RPMI8226 (cell line): Measurements from ENCODE around the gene ADAMTS17.
"Not testable (repeated sequence)": the region's sequence is repeated elsewhere in the genome, so short reads cannot be mapped to it uniquely, and the experiment has no call there.

ENCODE experiments used
- DNase-seq: peaks from one replicate; pipeline ENCODE4 v3.0.0-alpha.2; 2015

The ADAMTS17 gene

DNA sequence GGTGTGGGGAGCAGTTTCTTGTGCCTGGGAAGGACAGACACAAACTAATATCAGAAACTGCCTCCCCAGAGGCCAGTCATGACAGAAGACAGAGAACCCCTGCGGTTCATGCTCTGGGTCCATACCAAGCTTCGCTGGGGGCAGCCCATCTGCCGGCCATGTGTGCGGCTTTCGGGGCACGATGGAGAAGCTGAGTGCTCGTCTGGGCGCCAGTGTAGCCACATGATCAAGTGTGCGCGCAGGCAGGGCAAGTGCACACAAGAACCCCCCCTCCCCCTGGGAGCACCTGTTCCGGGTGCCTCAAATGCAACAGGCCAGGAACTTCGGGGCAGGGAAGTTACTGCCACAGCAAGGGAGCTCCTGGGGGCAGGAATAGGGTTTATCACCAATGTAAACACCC is 1.8 kb downstream of the ADAMTS17 start:
- no peak for DNase-seq

DNA sequence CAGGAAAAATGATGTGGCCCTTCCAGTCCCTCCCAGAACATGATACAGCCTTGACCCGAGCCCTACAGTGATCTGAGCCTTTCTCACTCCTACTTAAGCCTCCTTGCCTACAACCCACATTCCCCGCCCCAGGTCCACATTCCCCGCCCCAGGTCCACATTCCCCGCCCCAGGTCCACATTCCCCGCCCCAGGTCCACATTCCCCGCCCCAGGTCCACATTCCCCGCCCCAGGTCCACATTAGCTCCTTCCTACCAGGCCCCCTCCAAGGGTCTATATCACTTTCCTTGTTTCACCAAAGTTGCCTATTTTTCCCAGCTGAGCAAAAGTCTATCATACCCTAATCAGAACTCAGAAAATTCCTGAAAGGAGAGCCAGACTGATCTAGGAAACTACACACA is 2.3 kb downstream of the ADAMTS17 start:
- not testable (repeated sequence) for DNase-seq

DNA sequence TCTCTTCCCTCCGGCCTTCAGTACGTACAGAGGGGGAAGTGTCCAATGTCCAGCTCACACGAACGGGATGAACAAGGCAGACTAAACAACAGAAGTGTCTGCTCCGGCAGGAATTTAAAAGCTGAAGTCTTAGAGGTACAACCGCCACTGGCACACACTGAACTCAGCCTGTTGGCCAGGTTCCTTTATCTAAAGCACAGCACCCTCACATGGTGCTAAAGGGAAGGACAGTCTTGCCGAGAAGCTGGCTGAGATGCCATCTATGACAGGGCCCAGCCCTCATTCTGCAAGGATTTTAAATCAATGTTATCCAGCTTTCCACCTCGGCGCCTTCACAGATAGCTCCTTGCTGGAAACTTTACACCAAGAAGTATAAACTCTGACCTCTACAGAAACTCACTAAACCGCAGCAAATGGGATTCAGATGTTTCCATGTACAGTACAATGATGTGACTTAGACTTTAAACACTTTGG is 2.8 kb downstream of the ADAMTS17 start:
- peak; percentile 92 for DNase-seq

DNA sequence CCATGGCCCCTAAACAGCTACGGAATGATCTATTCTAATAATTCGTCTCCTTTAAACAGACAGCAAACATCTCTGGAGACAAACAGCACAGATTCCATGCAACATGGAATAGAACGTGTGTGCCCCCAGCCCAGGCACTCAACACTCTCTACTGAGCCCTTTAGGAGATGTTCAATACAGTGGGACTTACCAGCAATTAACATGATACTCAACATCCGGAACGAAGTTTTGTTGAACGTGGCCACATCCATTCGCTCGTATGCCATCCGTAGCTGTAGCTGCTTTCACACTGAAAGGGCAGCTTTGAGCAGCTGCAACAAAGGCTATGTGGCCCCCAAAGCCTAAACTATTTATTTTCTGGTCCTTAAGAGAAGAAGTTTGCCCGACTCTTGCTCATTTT is 3.5 kb downstream of the ADAMTS17 start:
- peak; percentile 48 for DNase-seq

DNA sequence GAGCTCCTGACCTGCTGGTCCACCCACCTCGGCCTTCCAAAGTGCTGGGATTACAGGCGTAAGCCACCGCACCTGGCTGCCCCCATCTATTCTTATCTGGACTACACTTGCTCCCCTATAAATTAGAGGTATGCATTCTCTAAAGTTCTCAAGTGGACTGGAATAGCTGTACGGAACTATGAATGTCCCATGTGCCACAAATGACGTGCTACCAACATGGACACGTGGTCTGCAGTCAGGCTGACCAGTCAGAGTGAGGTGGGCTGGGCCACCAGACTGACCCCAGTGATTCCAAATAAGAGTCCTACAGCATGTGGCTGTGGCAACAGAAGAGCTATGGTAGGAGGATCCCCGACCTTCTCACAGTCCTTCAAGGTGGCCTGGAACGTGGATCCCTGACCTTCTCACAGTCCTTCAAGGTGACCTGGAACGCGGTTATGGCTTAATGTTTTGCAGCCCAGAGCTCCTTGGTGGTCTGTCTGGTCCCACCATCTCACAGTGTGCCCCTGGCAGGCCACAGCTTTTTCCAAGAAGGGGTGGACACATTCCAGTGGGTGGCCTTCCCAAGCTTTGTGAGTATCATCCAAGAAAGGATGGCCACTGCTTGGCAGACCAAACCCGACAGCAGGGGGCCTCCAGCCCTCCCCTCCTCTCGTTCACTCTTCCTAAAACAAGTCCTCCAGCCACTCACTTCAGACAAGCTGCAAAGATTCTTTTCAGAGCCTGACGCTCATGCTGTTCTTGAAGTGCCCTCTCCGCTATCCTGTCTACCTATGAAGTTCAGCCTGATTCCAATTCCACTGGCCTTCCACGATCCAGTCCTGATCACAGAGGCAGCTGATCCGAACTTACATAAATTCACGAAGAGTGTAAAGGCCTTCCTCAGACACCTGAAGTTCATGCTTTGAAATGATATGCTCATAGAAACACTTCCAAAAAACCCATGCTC is 4.4 kb downstream of the ADAMTS17 start:
- DNase-seq = peak; percentile 45

DNA sequence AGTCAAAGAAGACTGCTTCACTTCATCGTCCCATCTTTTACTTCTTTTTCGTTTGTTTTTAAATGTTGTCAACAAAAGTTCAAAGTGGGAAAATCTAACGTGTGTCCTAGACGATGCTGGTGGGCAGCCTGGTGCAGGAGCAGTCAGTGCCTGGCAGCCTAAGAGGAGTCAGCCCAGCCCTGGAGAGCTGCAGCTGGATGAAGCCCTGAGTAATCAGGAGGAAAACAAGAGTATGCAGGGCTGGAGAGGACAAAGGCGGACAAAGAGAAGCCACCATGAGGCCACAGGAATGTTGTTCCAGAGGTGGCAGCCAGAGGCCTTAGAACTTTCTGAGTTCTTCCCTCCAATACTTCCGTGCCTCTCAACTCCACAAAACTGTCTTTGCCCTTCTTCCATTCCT is 5.7 kb downstream of the ADAMTS17 start:
- peak; percentile 23 for DNase-seq

DNA sequence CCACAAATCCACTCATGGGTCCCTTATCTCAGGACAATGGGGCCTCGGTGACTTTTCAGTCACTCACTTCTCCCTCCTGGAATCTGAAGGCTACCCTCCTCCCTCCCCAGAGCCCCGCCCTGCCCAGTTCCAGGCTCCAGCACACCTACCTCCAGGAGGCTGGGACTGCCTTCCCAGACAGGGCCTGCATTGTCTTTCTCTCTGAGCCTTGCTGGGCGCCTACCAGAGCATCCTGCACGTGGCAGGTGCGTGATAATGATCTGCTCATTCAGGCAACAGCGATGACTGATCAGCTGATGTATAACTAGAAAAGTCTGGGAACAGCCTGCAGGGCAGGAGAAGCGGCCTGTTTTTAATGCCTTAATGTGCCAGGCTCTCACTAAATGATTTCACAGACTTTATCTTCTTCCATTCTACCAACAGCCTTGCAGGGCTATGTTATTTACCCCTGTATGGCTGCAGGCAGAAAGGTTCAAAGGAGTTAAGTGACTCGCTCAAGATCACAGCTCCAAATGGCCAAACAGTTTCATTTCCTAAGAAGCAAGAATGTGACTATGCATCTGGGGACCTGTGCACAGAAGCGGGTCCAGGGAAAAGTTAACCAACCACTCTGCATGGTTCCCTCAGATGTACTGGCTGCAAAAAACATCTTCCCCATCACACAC is 6.3 kb downstream of the ADAMTS17 start:
- DNase-seq = peak; percentile 30

DNA sequence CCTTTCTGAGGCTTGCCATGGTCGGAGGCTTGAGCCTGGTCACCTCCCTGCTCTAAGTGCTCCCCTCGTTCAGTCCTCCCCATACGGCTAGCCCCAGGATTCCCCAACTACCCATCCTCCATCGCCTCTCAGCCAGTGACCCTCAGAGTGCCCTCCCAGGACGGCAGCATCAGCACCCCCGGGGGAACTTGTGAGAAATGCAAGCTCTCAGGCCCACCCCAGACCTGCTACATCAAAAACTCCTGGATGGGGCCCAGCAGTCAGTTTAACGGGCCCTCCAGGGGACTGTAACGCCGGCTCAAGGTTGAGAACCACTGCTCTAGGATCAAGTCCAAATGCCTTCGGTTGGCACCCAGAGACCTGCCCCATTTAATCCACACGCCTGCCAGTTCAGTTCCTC is 6.9 kb downstream of the ADAMTS17 start:
- DNase-seq = no peak

DNA sequence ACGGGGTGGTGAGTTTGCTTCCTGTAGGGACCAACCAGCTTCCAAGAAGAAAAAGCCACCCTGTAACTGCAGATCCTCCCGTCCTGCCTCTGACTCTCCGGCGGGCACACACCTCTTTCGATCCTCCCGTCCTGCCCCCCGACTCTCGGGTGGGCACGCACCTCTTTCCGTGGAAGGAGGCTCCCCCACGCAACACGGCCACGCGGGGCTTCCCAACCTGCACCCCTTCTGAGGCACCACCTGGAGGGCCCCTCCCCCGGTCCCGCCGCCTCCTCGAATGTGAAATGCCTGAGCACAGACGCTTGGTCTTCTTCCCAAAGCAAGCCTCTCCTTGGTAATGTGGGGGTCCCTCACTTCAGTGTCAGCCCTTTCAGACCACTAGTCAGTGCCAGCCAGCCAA is 7.3 kb downstream of the ADAMTS17 start:
- no peak for DNase-seq

DNA sequence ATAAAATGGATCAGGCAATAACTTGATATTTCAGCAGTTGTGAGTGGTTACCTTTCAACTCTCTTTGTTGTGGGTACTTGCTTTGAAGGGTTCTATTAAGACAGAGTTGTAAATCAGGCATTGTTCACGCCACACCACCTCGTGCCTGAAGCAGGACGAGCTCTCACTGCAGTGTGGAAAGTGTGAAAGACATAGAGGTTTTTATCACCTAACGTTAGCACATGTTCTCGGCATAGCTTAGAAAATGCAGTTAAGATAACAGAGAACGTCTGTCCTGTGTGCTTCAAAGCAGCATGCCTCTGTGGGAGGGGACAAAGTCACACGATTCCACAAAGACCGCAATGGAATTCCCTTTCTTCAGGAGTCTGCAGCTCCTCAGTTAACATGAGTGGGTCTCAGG is 7.8 kb downstream of the ADAMTS17 start:
- DNase-seq = no peak

DNA sequence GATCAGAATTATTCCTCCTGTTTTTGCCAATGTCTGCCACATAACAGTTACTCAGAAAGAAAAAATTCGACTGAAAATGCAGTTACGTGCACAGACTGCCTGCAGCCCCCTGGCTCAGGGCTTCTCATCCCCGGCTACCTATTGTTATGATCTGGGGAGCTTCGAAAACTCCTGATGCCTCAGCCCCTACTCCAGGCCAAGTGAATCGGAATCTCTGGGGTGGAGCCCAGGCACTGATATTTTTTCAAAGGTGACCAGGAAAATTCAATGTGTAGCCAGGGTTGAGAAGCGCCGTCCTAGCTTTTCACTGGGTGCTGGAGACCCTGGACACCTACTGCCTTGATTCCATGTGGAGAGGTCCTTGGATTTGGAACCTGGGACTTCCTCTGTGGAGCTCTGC is 8.5 kb downstream of the ADAMTS17 start:
- DNase-seq = no peak

DNA sequence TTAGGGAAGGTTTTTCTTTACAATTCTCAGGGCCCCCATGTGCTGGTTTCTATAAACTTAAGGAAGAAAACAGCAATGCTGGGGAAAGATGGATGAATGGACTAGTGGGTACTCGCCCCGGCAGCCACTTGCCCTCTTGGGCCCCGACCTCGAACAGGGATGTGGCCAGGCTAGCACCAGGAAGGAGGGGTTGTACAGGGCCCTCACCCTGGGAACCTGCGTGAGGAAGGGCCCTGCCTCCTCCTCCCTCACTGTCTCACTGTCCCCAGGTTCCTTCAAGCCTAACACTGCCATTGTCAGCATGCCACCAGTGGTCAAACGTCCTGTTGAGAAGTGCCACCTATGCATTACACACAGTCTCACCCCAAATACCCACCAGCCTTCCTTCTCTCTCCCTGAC is 9.1 kb downstream of the ADAMTS17 start:
- DNase-seq = no peak

DNA sequence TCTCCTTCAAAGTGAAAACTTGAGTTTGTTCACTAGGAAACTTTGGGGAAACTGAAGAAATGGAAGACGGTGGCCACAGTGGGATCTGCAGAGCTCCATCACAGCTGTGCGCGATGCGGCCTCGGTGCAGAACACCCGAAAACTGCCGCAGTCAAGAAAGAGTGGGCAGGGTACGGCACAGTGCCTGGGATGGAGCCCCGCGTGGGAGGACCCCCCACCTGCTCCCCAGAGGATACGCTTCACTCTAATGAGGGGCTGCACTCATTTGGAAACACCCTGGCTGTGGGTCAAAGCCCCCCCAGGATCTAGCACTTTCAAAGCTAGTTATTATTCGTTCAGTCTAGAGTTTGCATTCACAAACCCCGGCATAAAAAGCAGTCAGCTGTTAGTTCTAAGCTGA is 9.5 kb downstream of the ADAMTS17 start:
- DNase-seq = no peak

DNA sequence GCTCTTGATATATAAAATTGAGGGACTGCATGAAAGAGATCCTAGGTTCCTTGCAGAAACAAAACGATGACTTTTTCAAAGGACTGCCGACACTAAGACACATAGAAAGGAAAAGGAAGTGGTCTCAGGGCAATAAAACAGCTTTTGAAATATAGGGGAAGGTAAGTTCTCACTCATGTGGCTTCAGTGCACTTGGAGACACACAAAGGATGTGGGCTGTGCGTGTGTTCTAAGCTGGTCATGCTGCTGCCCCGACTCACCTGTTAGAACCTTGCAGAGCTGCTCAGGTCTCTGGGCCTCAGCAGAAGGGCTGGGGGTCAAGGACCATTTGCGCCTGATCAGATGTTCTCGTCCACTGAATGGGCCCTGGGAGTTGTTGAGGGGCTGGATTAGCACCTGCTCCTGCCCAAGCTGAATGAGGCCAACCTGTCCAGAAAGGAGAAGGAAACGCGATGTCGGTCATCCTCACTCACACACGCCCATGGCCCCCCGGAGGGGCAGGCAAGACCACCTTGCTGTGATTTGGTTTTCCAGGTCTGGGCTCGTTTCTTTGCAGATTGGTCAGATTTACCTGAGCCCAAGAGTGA is 11.1 kb downstream of the ADAMTS17 start:
- DNase-seq = peak; percentile 42

DNA sequence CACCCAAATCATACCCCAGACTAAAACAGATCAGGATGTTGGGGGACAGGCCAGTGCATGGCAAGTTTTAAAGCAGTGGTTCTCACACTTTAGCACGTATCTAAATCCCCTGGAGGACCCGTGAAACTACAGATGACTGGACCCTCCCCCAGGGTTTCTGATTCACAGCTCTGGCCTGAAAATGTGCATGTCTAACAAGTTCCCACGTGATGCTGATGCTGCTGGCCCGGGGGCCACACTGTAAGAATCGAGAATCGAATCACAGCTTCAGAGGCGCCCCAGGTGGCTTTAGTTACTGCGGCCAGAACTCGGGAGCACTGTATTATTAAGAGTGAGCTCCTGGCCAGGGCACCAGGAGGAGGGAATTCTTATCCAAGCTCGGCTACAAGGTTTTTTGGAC is 11.6 kb downstream of the ADAMTS17 start:
- peak; percentile 81 for DNase-seq

DNA sequence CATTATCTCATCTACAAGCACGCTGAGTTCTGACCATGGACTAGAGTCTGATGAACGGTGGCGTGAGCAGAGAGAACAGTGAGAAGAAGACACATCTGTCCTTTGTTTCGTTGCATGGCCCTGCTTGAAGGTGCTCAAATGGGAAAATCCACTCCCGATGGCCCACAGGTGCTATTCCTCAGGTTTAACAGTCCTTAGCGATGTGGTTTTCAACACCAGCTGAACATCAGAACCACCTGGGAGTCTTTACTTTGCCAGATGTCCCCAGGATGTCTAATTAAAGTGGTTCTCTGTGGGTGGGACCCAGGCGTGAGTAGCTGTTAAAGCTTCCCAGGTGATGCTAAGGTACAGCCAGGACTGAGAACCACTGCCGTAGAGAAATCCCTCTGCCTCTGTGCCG is 13.0 kb downstream of the ADAMTS17 start:
- DNase-seq = peak; percentile 87

DNA sequence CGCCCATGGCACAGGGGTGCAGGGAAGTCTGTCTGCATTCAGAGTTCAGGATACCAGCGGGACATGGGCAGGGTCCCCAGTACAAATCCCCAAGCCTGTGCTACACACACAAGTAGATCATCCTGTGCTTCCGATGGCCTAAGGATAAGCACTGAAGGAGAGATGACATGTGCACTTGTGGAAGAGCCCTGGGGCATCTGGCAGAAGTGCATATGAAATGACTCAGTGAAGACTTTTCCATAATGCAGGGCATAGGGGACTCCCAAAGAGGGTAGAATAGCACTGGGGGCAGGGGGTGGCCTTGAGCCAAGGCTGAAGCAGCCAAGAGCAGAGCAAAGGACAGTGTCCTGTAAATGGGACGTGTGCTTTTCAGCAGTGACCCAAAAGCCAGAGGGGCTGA is 22.9 kb downstream of the ADAMTS17 start:
- no peak for DNase-seq

DNA sequence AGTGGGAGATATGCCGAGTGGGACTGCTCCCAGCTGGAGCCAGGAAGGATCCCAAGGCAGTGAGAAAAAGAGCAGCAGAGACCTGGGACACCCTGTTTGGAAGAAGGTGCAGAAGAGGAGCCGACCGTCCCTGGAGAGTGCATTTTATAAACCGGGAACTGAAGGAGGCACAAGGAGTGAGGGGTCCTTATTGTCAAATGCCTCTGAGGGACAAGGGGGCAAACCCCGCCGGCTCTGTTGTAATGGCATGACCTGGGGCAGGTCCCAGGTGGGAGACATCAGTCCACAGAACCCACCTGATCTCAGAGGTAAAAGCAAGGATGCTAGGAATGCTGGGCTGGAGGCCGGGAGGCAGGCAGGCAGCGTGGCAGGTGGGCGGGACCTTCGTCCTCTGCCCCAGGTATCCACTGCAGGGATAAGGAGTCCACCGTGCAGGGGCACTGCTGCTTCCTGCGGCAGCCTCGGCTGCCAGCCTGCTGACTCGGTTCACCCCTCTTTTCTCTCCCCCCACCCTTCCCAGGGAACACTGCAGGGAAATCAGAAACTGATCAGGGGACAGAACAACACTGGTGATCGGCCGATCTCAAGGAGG is 26.9 kb downstream of the ADAMTS17 start:
- DNase-seq = no peak

DNA sequence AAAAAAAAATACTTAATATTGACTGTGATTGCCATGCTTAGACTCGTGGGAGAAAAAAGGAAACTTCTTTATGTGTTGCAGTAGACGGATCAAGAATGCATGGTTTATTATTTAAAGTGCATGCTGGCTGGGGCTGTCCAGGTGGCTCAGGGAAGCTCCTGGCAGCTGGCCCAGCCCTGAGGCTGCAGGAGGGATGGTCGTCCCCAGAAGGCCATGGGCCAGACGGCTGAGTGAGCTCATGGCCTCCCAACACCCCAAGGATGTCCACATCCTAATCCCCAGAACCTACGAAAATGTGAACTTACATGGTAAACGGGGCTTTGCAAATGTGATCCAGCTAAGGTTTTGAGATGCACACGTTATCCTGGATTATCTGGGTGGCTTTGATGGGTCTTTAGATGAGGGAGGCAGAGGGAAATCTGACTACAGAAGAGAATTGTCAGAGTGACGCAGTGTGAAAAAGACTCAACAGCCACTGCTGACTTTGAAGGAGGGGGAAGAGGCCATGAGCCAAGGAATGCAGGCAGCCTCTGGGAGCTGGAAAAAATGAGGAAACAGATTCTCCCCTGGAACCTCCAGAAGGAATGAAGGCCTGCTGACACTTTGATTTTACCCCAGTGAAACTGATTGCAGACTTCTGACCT is 29.8 kb downstream of the ADAMTS17 start:
- peak; percentile 84 for DNase-seq

DNA sequence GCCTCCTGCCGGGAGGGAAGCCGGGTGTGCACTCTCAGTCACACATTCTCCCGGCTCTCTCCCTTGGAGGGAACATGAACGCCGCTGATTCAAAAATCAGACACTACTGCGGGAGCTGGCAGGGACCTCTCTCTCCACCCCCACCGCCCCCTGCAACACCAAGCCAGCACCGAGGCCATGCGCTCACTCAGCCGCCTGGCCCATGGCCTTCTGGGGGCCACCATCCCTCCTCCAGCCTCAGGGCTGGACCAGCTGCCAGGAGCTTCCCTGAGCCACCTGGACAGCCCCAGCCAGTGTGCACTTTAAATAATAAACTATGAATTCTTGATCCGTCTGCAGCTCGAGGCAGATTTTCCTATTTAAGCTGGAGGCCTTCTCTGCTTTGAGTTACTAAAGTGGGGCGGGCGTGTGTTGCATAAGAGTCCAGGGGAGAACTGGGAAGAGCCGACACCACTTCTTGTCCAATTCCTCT is 30.6 kb downstream of the ADAMTS17 start:
- DNase-seq = no peak

DNA sequence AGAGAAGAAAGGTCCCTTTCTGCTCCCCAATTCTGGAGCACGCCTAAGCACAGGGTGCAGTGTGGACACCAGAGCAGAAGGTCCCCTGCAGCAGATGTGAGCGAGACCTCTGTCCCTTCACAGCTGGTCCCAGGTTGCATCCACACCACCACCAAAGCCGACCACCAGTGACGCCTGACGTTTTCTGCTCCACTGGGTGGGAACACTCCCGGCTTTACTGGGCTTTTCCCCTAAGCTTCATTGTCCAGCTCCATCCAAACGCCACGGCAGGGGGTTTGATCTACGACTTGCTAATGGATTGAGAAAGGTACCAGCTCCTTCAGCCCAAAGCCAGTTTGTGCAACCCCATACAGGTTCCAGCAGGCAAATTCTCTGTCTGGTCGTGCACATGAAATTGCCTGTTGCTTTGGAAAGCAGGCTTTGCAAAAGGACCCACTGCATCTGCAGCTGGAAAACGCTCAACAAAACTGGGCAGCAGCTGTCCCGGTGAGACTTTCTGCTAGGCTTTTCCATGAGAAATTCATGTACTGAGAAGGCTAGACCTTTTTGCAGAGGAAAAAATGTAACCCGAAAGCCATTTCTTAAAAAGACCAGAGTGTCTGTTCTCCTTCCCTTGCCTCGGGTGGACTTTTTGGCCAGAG is 31.1 kb downstream of the ADAMTS17 start:
- no peak for DNase-seq

DNA sequence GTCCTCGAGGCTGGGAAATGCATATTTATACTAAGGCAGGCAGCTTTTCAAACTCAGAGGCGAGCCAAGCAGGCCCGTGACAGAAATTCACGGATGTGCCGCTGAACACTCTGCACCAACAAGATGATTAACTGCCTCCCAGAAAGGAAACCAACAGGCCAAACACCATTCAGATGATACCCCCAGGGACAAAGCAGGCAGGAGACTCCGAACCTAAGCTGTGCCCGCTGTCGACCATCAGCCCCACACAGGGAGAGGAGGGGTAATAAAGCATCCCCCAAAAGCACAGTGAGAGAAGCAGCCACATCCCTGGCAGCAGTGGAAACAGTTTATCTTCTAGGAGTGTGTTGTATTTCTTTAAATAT is 31.8 kb downstream of the ADAMTS17 start:
- DNase-seq = no peak
